ENCODE measurements around the gene INCA1.

The INCA1 gene

GRCh38 chr17:5003214-5003867 is 6.0 kb upstream of the INCA1 start:
- Histone ChIP-seq H4K20me1 (ENCODE audit: insufficient read depth, low read length) (no peaks in the 10 kb centered on the region), H3K36me3 (ENCODE audit: insufficient read depth, low read length) (peaks cover 71% of the 10 kb centered on the region), H3K27me3 (ENCODE audit: insufficient read depth, low read length, poor library complexity) (no peaks in the 10 kb centered on the region), H2AFZ (ENCODE audit: low read depth, low read length) (no peak overlapping the region), H3K79me2 (ENCODE audit: insufficient read depth, low read length) (peaks cover 6% of the 10 kb centered on the region; the same call in 1 of the 2 replicates), H3K9me3 (ENCODE audit: insufficient read depth, low read length, severe bottlenecking) (no peaks in the 10 kb centered on the region), H3K4me1 (ENCODE audit: insufficient read depth, low read length) (peaks cover 19% of the 10 kb centered on the region), H3K4me3 (ENCODE audit: low read depth in 1 of 2, low read length in 2 of 2) (no peak overlapping the region), H3K4me2 (ENCODE audit: insufficient read depth, low read length) (no peak overlapping the region), H3K9ac (ENCODE audit: low read depth, low read length) (no peak overlapping the region), H3K27ac (ENCODE audit: low read length) (no peak overlapping the region)
- DNase-seq, result no peak
- TF ChIP-seq CTCF (IDR thresholded peaks at IDR 0.05; ENCODE audit: borderline replicate concordance, extremely low read depth, low read length, poor library complexity, severe bottlenecking) (no peak), EZH2 (IDR thresholded peaks at IDR 0.05; ENCODE audit: borderline replicate concordance, low read depth, low read length, severe bottlenecking) (no peak)
- ATAC-seq (ENCODE audit: insufficient read depth, low read depth), result no peak

- peaks cover 22% of the 10 kb centered on the region for H3K4me1 ChIP-seq (ENCODE audit: insufficient read depth, low read length)
- no peaks in the 10 kb centered on the region for H3K9me3 ChIP-seq (ENCODE audit: insufficient read depth, low read length, severe bottlenecking)
- H4K20me1 ChIP-seq (ENCODE audit: insufficient read depth, low read length), result no peaks in the 10 kb centered on the region
- DNase-seq (no peak), ATAC-seq (ENCODE audit: insufficient read depth, low read depth) (no peak)
- no peak overlapping the region for H2AFZ ChIP-seq (ENCODE audit: low read depth, low read length)
- TF ChIP-seq EZH2 (IDR thresholded peaks at IDR 0.05; ENCODE audit: borderline replicate concordance, low read depth, low read length, severe bottlenecking) (no peak), CTCF (IDR thresholded peaks at IDR 0.05; ENCODE audit: borderline replicate concordance, extremely low read depth, low read length, poor library complexity, severe bottlenecking) (no peak)
- no peak overlapping the region for H3K4me3 ChIP-seq (ENCODE audit: low read depth in 1 of 2, low read length in 2 of 2)
- H3K4me2 ChIP-seq (ENCODE audit: insufficient read depth, low read length), result no peak overlapping the region
- peaks cover 60% of the 10 kb centered on the region for H3K36me3 ChIP-seq (ENCODE audit: insufficient read depth, low read length)
- no peak overlapping the region for H3K9ac ChIP-seq (ENCODE audit: low read depth, low read length)
- no peak overlapping the region for H3K27ac ChIP-seq (ENCODE audit: low read length)
- peaks cover 9% of the 10 kb centered on the region; the same call in 1 of the 2 replicates for H3K79me2 ChIP-seq (ENCODE audit: insufficient read depth, low read length)
- no peaks in the 10 kb centered on the region for H3K27me3 ChIP-seq (ENCODE audit: insufficient read depth, low read length, poor library complexity)
Measured at GRCh38 chr17:5002121-5002788, 4.9 kb upstream of the INCA1 start.

- Histone ChIP-seq H3K36me3 (ENCODE audit: insufficient read depth, low read length) (peaks cover 44% of the 10 kb centered on the region), H3K9ac (ENCODE audit: low read depth, low read length) (no peak overlapping the region), H3K9me3 (ENCODE audit: insufficient read depth, low read length, severe bottlenecking) (no peaks in the 10 kb centered on the region), H3K4me3 (ENCODE audit: low read depth in 1 of 2, low read length in 2 of 2) (no peak overlapping the region), H4K20me1 (ENCODE audit: insufficient read depth, low read length) (no peaks in the 10 kb centered on the region), H2AFZ (ENCODE audit: low read depth, low read length) (no peak overlapping the region), H3K79me2 (ENCODE audit: insufficient read depth, low read length) (peaks cover 9% of the 10 kb centered on the region; the same call in 1 of the 2 replicates), H3K4me2 (ENCODE audit: insufficient read depth, low read length) (no peak overlapping the region), H3K4me1 (ENCODE audit: insufficient read depth, low read length) (peaks cover 29% of the 10 kb centered on the region), H3K27me3 (ENCODE audit: insufficient read depth, low read length, poor library complexity) (no peaks in the 10 kb centered on the region), H3K27ac (ENCODE audit: low read length) (no peak overlapping the region)
- TF ChIP-seq EZH2 (IDR thresholded peaks at IDR 0.05; ENCODE audit: borderline replicate concordance, low read depth, low read length, severe bottlenecking) (no peak), CTCF (IDR thresholded peaks at IDR 0.05; ENCODE audit: borderline replicate concordance, extremely low read depth, low read length, poor library complexity, severe bottlenecking) (no peak)
- DNase-seq (no peak), ATAC-seq (ENCODE audit: insufficient read depth, low read depth) (no peak)
Measured at GRCh38 chr17:5000237-5000639, 2.9 kb upstream of the INCA1 start.

Data from DND-41 (cell line).